Glomerular visceral epithelial cell (primary cell): Measurements from ENCODE around the gene MSN.
"Not testable (repeated sequence)": the region's sequence is repeated elsewhere in the genome, so short reads cannot be mapped to it uniquely, and the experiment has no call there.

ENCODE experiments used
- DNase-seq: peaks from one replicate; pipeline ENCODE4 v3.0.0-alpha.2; 2016; ENCODE audit errors: extremely low spot score

The MSN gene

GRCh38 chrX:65718538-65718937, 51.1 kb downstream of the MSN start:
- DNase-seq, result no peak

- DNase-seq, result no peak
Observed at GRCh38 chrX:65720381-65720964, 53.0 kb downstream of the MSN start.

GRCh38 chrX:65723706-65724105, 56.3 kb downstream of the MSN start:
- DNase-seq, result no peak

- DNase-seq, result no peak
Observed at GRCh38 chrX:65726715-65727114, 59.3 kb downstream of the MSN start.

- DNase-seq, result no peak
Observed at GRCh38 chrX:65731684-65732289, 64.3 kb downstream of the MSN start.

GRCh38 chrX:65740909-65741308, 73.5 kb downstream of the MSN start:
- no peak for DNase-seq

GRCh38 chrX:65741823-65742222, 74.4 kb downstream of the MSN start:
- DNase-seq, result no peak

GRCh38 chrX:65744965-65745364, 77.5 kb downstream of the MSN start:
- DNase-seq, result no peak

GRCh38 chrX:65745427-65745826, 78.0 kb downstream of the MSN start:
- no peak for DNase-seq

GRCh38 chrX:65745992-65746391, 78.5 kb downstream of the MSN start:
- no peak for DNase-seq

GRCh38 chrX:65750674-65751469, 83.4 kb downstream of the MSN start:
- DNase-seq, result no peak

- DNase-seq, result no peak
Observed at GRCh38 chrX:65751519-65751918, 84.1 kb downstream of the MSN start.

- DNase-seq, result no peak
Observed at GRCh38 chrX:65752294-65752693, 84.8 kb downstream of the MSN start.

GRCh38 chrX:65755786-65756185, 88.3 kb downstream of the MSN start:
- no peak for DNase-seq

- DNase-seq, result no peak
Observed at GRCh38 chrX:65757943-65758342, 90.5 kb downstream of the MSN start.

GRCh38 chrX:65758505-65758904, 91.1 kb downstream of the MSN start:
- DNase-seq, result no peak

GRCh38 chrX:65759525-65759924, 92.1 kb downstream of the MSN start:
- DNase-seq, result not testable (repeated sequence)

- no peak for DNase-seq
Observed at GRCh38 chrX:65769564-65770292, 102.3 kb downstream of the MSN start.

GRCh38 chrX:65772842-65773241, 105.4 kb downstream of the MSN start:
- no peak for DNase-seq

GRCh38 chrX:65781845-65782244, 114.4 kb downstream of the MSN start:
- no peak for DNase-seq

- DNase-seq, result no peak
Observed at GRCh38 chrX:65783746-65784145, 116.3 kb downstream of the MSN start.
